SK-N-SH (cell line): Measurements from ENCODE around the gene PLCB3. TPM values are rescaled to one million over a fixed set of nuclear protein-coding genes. Genes with fewer than 3 reads are reported as not detected.

Experiments
- CTCF ChIA-PET: fragments of 300-600, 350-600 bp; formaldehyde crosslinking; extraction: SDS; loops from one replicate; lab custom pipeline; 2021; lab: Yijun Ruan, JAX
- POLR2A ChIA-PET: fragments of 350-600 bp; sonication (Branson Sonifier 250); formaldehyde crosslinking; extraction: SDS; loops from one replicate; lab custom pipeline; 2020; ENCODE audit warnings: antibody characterized with exemption, inconsistent platforms; lab: Yijun Ruan, JAX
- DNase-seq: peaks from one replicate; pipeline ENCODE4 v3.0.0; 2012
- H2AFZ ChIP-seq: fragments of 200-600 bp; sonication (generic); 2 replicates; pipeline ENCODE4 v1.8.1; 2016; ENCODE audit warnings: antibody characterized with exemption, mild to moderate bottlenecking, low read depth
- H3F3A ChIP-seq: fragments of 200-600 bp; sonication (generic); replicated peaks from 2 replicates; pipeline ENCODE3; 2016; ENCODE audit warnings: antibody characterized with exemption, mild to moderate bottlenecking; ENCODE audit not compliant: insufficient read depth
- H3K27ac ChIP-seq, 2 experiments: fragments of 200-500 bp in 1 of 2; fragments of 200-600 bp in 1 of 2; sonication (Bioruptor generic) in 1 of 2; sonication (generic), shearing (Covaris generic) in 1 of 2; 2 replicates each; pipeline versions ENCODE4 v1.5.1 to v1.6.1; 2014 to 2016; ENCODE audit warnings: low read depth in 2 of 2, inconsistent platforms in 1 of 2, low read length in 1 of 2, mild to moderate bottlenecking in 1 of 2, mixed read lengths in 1 of 2
- H3K27me3 ChIP-seq: fragments of 200-600 bp; sonication (generic), shearing (Covaris generic); 2 replicates; pipeline ENCODE4 v1.6.1; 2016; ENCODE audit warnings: mixed run types; ENCODE audit not compliant: insufficient read depth
- H3K36me3 ChIP-seq, 2 experiments: fragments of 200-500 bp in 1 of 2; fragments of 200-600 bp in 1 of 2; sonication (Bioruptor generic) in 1 of 2; sonication (generic) in 1 of 2; replicated peaks in 1 of 2; 2 replicates each; pipeline versions ENCODE3 to v1.5.1; 2014 to 2016; ENCODE audit warnings: low read length in 1 of 2, mild to moderate bottlenecking in 1 of 2; ENCODE audit not compliant: insufficient read depth in 2 of 2, control insufficient read depth in 1 of 2
- H3K4me1 ChIP-seq, 2 experiments: fragments of 200-500 bp in 1 of 2; fragments of 200-600 bp in 1 of 2; sonication (Bioruptor generic) in 1 of 2; sonication (generic), shearing (Covaris generic) in 1 of 2; 2 replicates each; pipeline versions ENCODE4 v1.5.1 to v1.6.1; 2014 to 2016; ENCODE audit warnings: low read depth in 1 of 2, low read length in 1 of 2, mixed run types in 1 of 2; ENCODE audit not compliant: insufficient read depth in 2 of 2, control insufficient read depth in 1 of 2
- H3K4me2 ChIP-seq: fragments of 200-600 bp; sonication (generic), shearing (Covaris generic); 2 replicates; pipeline ENCODE4 v1.6.1; 2017; ENCODE audit warnings: mixed run types
- H3K4me3 ChIP-seq, 2 experiments: fragments of 200-500 bp in 1 of 2; fragments of 200-600 bp in 1 of 2; sonication (Bioruptor generic) in 1 of 2; sonication (generic), shearing (Covaris generic) in 1 of 2; 2 replicates each; pipeline versions ENCODE4 v1.5.1 to v1.8.1; 2014 to 2016; ENCODE audit warnings: low read depth in 2 of 2, inconsistent platforms in 1 of 2, low read length in 1 of 2, mild to moderate bottlenecking in 1 of 2, mixed read lengths in 1 of 2, moderate library complexity in 1 of 2
- H3K79me2 ChIP-seq: fragments of 200-600 bp; sonication (generic); 2 replicates; pipeline ENCODE4 v1.8.1; 2017; ENCODE audit warnings: mild to moderate bottlenecking; ENCODE audit not compliant: insufficient read depth
- H3K9ac ChIP-seq: fragments of 200-600 bp; sonication (generic); 2 replicates; pipeline ENCODE4 v1.6.1; 2017; ENCODE audit warnings: mixed run types
- H3K9me2 ChIP-seq: fragments of 200-600 bp; sonication (generic); 2 replicates; pipeline ENCODE4 v1.6.1; 2017; ENCODE audit warnings: mixed run types
- H3K9me3 ChIP-seq: fragments of 200-600 bp; sonication (generic); 2 replicates; pipeline ENCODE4 v1.6.1; 2017; ENCODE audit warnings: mixed run types, mild to moderate bottlenecking, moderate library complexity
- H4K20me1 ChIP-seq: fragments of 200-600 bp; sonication (generic); 2 replicates; pipeline ENCODE4 v1.6.1; 2017; ENCODE audit warnings: mild to moderate bottlenecking, mixed run types; ENCODE audit not compliant: insufficient read depth
- CTCF ChIP-seq: fragments of 200-600 bp; sonication (generic); IDR thresholded peaks from 2 replicates; pipeline ENCODE4 v1.6.1; 2017; ENCODE audit warnings: antibody characterized with exemption, mild to moderate bottlenecking, moderate library complexity
- EP300 ChIP-seq, 2 experiments: IDR thresholded peaks; 2 replicates each; pipeline versions ENCODE4 v1.4.0 to v1.6.1; 2012; ENCODE audit warnings: borderline replicate concordance in 1 of 2, low read depth in 1 of 2, low read length in 1 of 2
- FOSL2 ChIP-seq: IDR thresholded peaks from 2 replicates; pipeline ENCODE4 v1.4.0; 2012; ENCODE audit warnings: low read depth, mild to moderate bottlenecking, moderate library complexity, borderline replicate concordance
- FOXJ3 ChIP-seq: sonication (generic); formaldehyde crosslinking; IDR thresholded peaks from 2 replicates; pipeline ENCODE4 v1.5.1; 2020; ENCODE audit warnings: mild to moderate bottlenecking, missing genetic modification reagents
- GABPA ChIP-seq: IDR thresholded peaks from 2 replicates; pipeline ENCODE4 v1.4.0; 2012; ENCODE audit warnings: low read depth, mild to moderate bottlenecking
- JUND ChIP-seq: IDR thresholded peaks from 2 replicates; pipeline ENCODE4 v1.4.0; 2012
- MAX ChIP-seq: IDR thresholded peaks from 2 replicates; pipeline ENCODE4 v1.4.0; 2012; ENCODE audit warnings: low read depth
- MEF2A ChIP-seq: IDR thresholded peaks from 2 replicates; pipeline ENCODE4 v1.4.0; 2012; ENCODE audit warnings: low read depth, borderline replicate concordance
- MXI1 ChIP-seq: IDR thresholded peaks from 2 replicates; pipeline ENCODE4 v1.6.1; 2012; ENCODE audit warnings: mild to moderate bottlenecking, low read depth, low read length, improper control_type of control experiment
- NFIC ChIP-seq: IDR thresholded peaks from 2 replicates; pipeline ENCODE4 v1.4.0; 2012; ENCODE audit warnings: borderline replicate concordance
- NRF1 ChIP-seq: IDR thresholded peaks from 2 replicates; pipeline ENCODE4 v1.6.1; 2012; ENCODE audit warnings: low read depth, mild to moderate bottlenecking, low read length
- PBX3 ChIP-seq: IDR thresholded peaks from 2 replicates; pipeline ENCODE4; 2012
- POLR2AphosphoS5 ChIP-seq: IDR thresholded peaks from 2 replicates; pipeline ENCODE4 v1.6.1; 2012; ENCODE audit warnings: low read depth, low read length
- RAD21 ChIP-seq: IDR thresholded peaks from 2 replicates; pipeline ENCODE4 v1.6.1; 2012; ENCODE audit warnings: mild to moderate bottlenecking, low read length
- RCOR1 ChIP-seq: fragments of 150-350 bp; IDR thresholded peaks from 2 replicates; pipeline ENCODE4 v1.6.1; 2017; ENCODE audit warnings: antibody characterized with exemption, low read length
- RFX5 ChIP-seq: IDR thresholded peaks from 2 replicates; pipeline ENCODE4 v1.6.1; 2012; ENCODE audit warnings: mild to moderate bottlenecking, improper control_type of control experiment, low read length
- SIN3A ChIP-seq: IDR thresholded peaks from 2 replicates; pipeline ENCODE4 v1.6.1; 2012; ENCODE audit warnings: low read depth, mild to moderate bottlenecking, low read length, moderate library complexity, borderline replicate concordance
- SMC3 ChIP-seq: IDR thresholded peaks from 2 replicates; pipeline ENCODE4 v1.6.1; 2012; ENCODE audit warnings: low read depth, low read length, improper control_type of control experiment
- WGBS: methylation state at CpG from one replicate; pipeline ENCODE4 v1.1.6; 2017; ENCODE audit warnings: low lambda C conversion rate; 5-methylcytosine and 5-hydroxymethylcytosine counted together
- polyA plus RNA-seq, 3 experiments: library from polyadenylated mRNA; depleted of rRNA; stranded (reverse); fragments of >200 nt; gene quantifications; 2 replicates each; pipeline ENCODE4 v1.2.3, GENCODE V29; 2012

PLCB3 gene
- polyA plus RNA-seq, 1 of the 3 experiments (the other 2 are of a cell fraction), result 30.4 TPM

- H3K9me2 ChIP-seq, result no peaks in the 10 kb centered on the region
- H3K27ac ChIP-seq, result no peak overlapping the region; a peak in 1 of 4 replicates
- H2AFZ ChIP-seq, result no peak overlapping the region
- H3K27me3 ChIP-seq, result no peaks in the 10 kb centered on the region
- no peak overlapping the region for H3K4me2 ChIP-seq
- H3K9me3 ChIP-seq, result no peaks in the 10 kb centered on the region
- POLR2A ChIA-PET, result no interaction called here
- H4K20me1 ChIP-seq, result no peaks in the 10 kb centered on the region
- peaks cover 6% of the 10 kb centered on the region for H3F3A ChIP-seq
- peaks cover 0 to 20% of the 10 kb centered on the region in 2 experiments for H3K36me3 ChIP-seq
- H3K4me3 ChIP-seq, result no peak overlapping the region
- 95% methylated on average over 10 of the region's 10 CpGs for WGBS
- no peak for DNase-seq
- peaks cover 0 to 7% of the 10 kb centered on the region in 2 experiments; a peak in 2 of 4 replicates for H3K4me1 ChIP-seq
- no peak overlapping the region for H3K9ac ChIP-seq
- CTCF ChIA-PET, result interaction anchor here (0.9 to 1.9 kb wide), 7 partner anchors 8 to 800 kb away, joined by 3 to 8 read pairs (median 4); partner anchors contain the start of genes CATSPERZ and ESRRA
- TF ChIP-seq FOXJ3 (CRISPR knock-in tag) (no peak), EP300 (IDR thresholded peaks at IDR 0.05; ENCODE audit: borderline replicate concordance in 1 of 2, low read depth in 1 of 2, low read length in 1 of 2) (no peak), RCOR1 (no peak), NFIC (no peak), MXI1 (no peak), JUND (no peak), POLR2AphosphoS5 (no peak), FOSL2 (no peak), NRF1 (no peak), GABPA (no peak), CTCF (no peak), RFX5 (no peak), SMC3 (no peak), MEF2A (no peak), SIN3A (no peak), PBX3 (no peak), RAD21 (no peak), MAX (no peak)
- peaks cover 27% of the 10 kb centered on the region for H3K79me2 ChIP-seq
These were observed 61.6 kb downstream of the PLCB3 start for GRCh38 chr11:64312947-64313346.
